IPS-NIHi11 (cell line): Measurements from ENCODE around the gene ELAPOR2.
"Not testable (repeated sequence)": the region's sequence is repeated elsewhere in the genome, so short reads cannot be mapped to it uniquely, and the experiment has no call there.

Source experiments
- DNase-seq: peaks from one replicate; pipeline ENCODE4 v3.0.0; 2012; ENCODE audit warnings: mixed read lengths, low spot score

ELAPOR2 gene

DNA sequence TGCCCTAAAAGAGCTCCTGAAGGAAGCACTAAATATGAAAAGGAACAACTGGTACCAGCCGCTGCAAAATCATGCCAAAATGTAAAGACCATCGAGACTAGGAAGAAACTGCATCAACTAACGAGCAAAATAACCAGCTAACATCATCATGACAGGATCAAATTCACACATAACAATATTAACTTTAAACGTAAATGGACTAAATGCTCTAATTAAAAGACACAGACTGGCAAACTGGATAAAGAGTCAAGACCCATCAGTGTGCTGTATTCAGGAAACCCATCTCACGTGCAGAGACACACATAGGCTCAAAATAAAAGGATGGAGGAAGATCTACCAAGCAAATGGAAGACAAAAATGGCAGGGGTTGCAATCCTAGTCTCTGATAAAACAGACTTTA lies 17.9 kb downstream of the ELAPOR2 start:
- DNase-seq = not testable (repeated sequence)

DNA sequence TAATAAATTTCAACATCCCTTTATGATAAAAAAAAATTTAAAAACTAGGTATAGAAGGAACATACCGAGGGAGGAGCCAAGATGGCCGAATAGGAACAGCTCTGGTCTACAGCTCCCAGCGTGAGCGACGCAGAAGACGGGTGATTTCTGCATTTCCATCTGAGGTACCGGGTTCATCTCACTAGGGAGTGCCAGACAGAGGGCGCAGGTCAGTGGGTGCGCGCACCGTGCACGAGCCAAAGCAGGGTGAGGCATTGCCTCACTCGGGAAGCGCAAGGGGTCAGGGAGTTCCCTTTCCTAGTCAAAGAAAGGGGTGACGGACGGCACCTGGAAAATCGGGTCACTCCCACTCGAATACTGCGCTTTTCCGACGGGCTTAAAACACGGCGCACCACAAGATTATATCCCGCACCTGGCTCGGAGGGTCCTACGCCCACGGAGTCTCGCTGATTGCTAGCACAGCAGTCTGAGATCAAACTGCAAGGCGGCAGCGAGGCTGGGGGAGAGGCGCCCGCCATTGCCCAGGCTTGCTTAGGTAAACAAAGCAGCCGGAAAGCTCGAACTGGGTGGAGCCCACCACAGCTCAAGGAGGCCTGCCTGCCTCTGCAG lies 19.7 kb downstream of the ELAPOR2 start:
- not testable (repeated sequence) for DNase-seq

- no peak for DNase-seq
Observed at GRCh38 chr7:87038993-87039690, 20.3 kb downstream of the ELAPOR2 start.

DNA sequence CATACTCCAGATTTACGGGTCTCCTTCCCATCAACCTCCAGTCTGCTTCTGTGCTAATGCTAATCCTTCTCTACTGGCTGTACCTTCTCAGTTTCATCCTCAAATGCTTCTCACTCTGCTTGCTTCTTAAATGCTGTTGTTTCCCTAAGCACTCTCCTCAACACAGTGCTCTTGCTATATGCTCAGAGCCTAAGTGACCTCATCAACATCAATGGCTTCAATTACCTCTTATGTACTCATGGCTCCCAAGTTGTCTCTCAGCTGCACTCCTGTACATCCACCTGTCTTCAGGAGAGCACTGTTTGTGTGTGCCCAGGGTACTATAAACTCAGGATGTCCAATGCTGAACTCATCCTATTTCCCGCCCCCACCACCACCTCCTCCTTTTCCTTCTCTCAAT lies 22.5 kb downstream of the ELAPOR2 start:
- DNase-seq = no peak

DNA sequence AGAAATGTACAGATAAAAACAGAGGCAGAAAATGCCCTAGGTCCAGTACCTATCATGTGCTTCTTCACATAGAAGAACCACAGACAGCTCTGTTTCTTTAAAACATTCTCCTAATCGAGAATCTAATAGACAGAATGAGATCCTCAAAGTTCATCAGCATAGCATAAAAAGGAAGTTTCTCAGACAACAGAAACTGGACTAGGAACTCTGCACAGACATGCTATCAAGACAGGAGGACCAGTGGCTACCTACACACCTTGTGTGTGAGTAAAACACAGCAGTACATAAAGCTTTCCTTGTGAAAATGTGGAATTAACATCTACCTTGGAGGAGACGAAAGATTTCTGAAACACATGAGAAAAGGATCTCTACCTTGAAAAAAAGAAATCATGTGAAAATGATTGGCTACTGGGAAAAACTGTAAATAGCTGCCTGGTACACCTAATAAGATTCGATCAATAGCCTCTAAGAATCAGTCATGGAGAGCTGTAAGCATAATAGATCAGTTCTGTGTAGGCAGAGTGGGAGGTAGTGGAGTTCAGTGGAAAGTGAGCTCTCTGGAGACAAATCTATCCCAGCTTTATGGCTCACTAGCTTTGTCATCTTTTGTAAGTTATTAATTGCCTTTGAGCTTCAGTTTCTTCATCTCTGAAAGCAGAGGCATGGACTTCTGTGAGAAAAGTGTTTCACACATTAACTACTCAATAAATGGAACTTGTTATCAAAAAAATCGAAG lies 26.7 kb downstream of the ELAPOR2 start:
- no peak for DNase-seq

- DNase-seq = no peak
Observed at GRCh38 chr7:87029078-87029477, 30.4 kb downstream of the ELAPOR2 start.

DNA sequence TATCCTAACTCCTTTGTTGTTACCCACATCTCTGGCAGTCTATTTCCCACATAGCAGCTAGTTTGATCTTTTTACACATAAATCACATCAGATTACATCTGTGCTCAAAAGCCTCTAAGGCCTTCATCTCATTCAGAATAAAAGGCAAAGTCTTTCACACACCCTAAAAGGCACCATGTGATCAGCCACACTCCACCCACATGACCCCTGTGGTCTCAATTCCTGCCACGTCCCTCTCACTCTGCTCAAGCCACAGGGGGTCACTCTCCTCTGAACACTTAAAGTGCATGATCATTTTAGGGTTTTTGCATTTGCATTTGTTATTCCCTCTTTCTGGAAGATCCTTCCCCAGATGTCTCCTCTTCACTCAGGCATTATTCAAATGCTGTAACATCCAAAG lies 30.8 kb downstream of the ELAPOR2 start:
- peak; percentile 24 for DNase-seq

DNA sequence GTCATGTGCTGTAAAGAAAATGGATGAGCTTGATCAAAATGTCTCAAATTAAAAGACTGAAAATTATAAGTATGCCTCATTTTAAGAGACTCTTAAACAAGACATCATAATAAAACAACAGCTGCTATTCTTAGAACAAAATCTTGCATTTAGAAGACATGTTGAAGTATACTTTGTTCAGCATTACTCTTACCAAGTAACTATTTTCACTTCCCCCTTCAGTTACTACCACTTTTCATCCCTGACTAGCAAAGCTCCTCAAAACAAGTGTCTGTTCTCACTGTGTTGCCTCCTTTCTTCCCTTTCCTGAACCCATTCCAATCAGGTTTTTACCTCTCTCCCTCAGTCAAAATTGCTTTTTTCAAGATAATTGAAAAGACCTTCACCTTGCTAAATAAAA lies 31.6 kb downstream of the ELAPOR2 start:
- no peak for DNase-seq

- DNase-seq = no peak
Observed at GRCh38 chr7:87021285-87021684, 38.2 kb downstream of the ELAPOR2 start.

GRCh38 chr7:87016606-87017005 lies 42.8 kb downstream of the ELAPOR2 start:
- no peak for DNase-seq

- no peak for DNase-seq
Observed at GRCh38 chr7:87013840-87014190, 45.6 kb downstream of the ELAPOR2 start.

- DNase-seq = no peak
Observed at GRCh38 chr7:87013136-87013839, 46.2 kb downstream of the ELAPOR2 start.
